ENCODE data around the gene CCL26.

Gene CCL26, protein sequence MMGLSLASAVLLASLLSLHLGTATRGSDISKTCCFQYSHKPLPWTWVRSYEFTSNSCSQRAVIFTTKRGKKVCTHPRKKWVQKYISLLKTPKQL

GRCh38 chr7:75772081-75773077, at the start of gene CCL26:
Gene CCL26 (minus strand): TSS chr7:75772211. CDS start chr7:75772176, 35 bp downstream.
- no peak within 1 kb of the TSS for H3K4me3 ChIP-seq (ENCODE audit: low read length)
- DNase-seq (ENCODE audit: low read depth): no peak
- TF ChIP-seq, protein P1, sequence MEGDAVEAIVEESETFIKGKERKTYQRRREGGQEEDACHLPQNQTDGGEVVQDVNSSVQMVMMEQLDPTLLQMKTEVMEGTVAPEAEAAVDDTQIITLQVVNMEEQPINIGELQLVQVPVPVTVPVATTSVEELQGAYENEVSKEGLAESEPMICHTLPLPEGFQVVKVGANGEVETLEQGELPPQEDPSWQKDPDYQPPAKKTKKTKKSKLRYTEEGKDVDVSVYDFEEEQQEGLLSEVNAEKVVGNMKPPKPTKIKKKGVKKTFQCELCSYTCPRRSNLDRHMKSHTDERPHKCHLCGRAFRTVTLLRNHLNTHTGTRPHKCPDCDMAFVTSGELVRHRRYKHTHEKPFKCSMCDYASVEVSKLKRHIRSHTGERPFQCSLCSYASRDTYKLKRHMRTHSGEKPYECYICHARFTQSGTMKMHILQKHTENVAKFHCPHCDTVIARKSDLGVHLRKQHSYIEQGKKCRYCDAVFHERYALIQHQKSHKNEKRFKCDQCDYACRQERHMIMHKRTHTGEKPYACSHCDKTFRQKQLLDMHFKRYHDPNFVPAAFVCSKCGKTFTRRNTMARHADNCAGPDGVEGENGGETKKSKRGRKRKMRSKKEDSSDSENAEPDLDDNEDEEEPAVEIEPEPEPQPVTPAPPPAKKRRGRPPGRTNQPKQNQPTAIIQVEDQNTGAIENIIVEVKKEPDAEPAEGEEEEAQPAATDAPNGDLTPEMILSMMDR (conservative IDR thresholded peaks at IDR 0.05; ENCODE audit: low read depth, low read length): no peak

GRCh38 chr7:75820688-75821087, 48.7 kb upstream of the CCL26 start:
- H3K4me3 ChIP-seq (ENCODE audit: low read length): no peak overlapping the region
- DNase-seq (ENCODE audit: low read depth): no peak
- TF ChIP-seq, protein P1 (conservative IDR thresholded peaks at IDR 0.05; ENCODE audit: low read depth, low read length): no peak

- TF ChIP-seq, protein P1 (conservative IDR thresholded peaks at IDR 0.05; ENCODE audit: low read depth, low read length): no peak
Observed at GRCh38 chr7:75819711-75820110, 47.7 kb upstream of the CCL26 start.

DNA sequence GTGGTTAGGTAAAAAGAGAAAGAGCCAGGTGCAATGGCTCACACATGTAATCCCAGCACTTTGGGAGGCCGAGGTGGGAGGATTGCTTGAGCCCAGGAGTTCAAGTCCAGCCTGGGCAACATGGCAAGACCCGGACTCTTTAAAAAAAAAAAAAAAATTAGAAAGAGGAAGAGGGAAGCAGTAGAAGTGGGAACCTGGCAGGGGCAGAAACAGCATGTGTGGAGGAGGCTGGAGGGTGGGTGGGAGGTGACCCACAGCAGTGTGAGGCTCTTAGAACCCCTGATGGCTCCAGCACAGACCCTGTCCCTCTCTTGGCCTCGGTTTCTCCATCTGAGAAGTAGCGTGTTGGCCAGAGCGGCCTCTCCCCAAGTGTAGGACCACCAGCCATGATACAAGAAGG, 46.5 kb upstream of the CCL26 start:
- no peak overlapping the region for H3K4me3 ChIP-seq (ENCODE audit: low read length)
- DNase-seq (ENCODE audit: low read depth): no peak
- TF ChIP-seq, protein P1 (conservative IDR thresholded peaks at IDR 0.05; ENCODE audit: low read depth, low read length): no peak

More at GRCh38 chr7:75819711-75820110, 47.7 kb upstream of the CCL26 start:
- DNase-seq (ENCODE audit: low read depth): no peak
- no peak overlapping the region for H3K4me3 ChIP-seq (ENCODE audit: low read length)

DNA sequence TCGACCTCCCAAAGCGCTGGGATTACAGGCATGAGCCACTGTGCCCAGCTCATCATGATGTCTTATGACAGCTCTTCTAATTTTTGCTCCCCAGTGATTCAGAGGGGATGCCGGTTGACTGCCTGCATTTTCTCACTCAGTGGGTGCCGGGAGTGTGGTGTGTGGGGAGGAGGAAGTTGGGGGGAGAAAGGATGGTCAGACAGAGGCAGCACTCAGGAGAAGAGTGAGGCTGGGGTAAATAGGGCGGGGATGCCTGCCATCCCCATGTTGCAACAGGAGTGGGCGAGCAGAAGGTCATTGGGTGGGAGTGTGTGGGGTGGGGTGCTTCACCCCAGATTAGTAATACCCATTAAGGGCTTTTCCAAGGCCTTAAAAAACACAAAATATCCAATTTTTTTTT, 45.1 kb upstream of the CCL26 start:
- no peak overlapping the region for H3K4me3 ChIP-seq (ENCODE audit: low read length)
- TF ChIP-seq, protein P1 (conservative IDR thresholded peaks at IDR 0.05; ENCODE audit: low read depth, low read length): no peak
- no peak for DNase-seq (ENCODE audit: low read depth)

- TF ChIP-seq, protein P1 (conservative IDR thresholded peaks at IDR 0.05; ENCODE audit: low read depth, low read length): no peak
- no peak for DNase-seq (ENCODE audit: low read depth)
- no peak overlapping the region for H3K4me3 ChIP-seq (ENCODE audit: low read length)
Observed at GRCh38 chr7:75815418-75816064, 43.5 kb upstream of the CCL26 start.

Data from retinal pigment epithelial cell (primary cell).